Spleen (tissue), 7 donors: Measurements from ENCODE around the gene NPRL2.
A peak's percentile ranks its signal among the peaks of the same experiment; 100 is the strongest.

Experiments
- CTCF ChIP-seq, 11 experiments: fragments of 200-600 bp in 7 of 11; fragments of 450-650 bp in 4 of 11; sonication (generic) in 4 of 11; IDR thresholded peaks in 8 of 11; conservative IDR thresholded peaks in 3 of 11; 1 replicate in 7 of 11; 2 replicates in 4 of 11; pipeline versions ENCODE4 v1.4.0 to v1.8.0; 2016 to 2021; ENCODE audit warnings: antibody characterized with exemption in 11 of 11, inconsistent platforms in 4 of 11, mild to moderate bottlenecking in 1 of 11
- POLR2A ChIP-seq, 3 donors: fragments of 450-650 bp; IDR thresholded peaks; one replicate each; pipeline ENCODE4 v1.5.1; 2017; ENCODE audit warnings: antibody characterized with exemption in 3 of 3, mild to moderate bottlenecking in 1 of 3
- donor health status: DM: no; HTN: no; CAD: no; lungs with moderate emphysema.
- donor health status: DM: no; HTN: no; CAD: no.
- donor health status: DM: no; HTN: no; CAD: no.

- TF ChIP-seq CTCF (IDR thresholded peaks at IDR 0.05 in 8 of 11, conservative IDR thresholded peaks at IDR 0.05 in 3 of 11) (no peak), POLR2A (IDR thresholded peaks at IDR 0.05) (peak in 2 of 3 donors; percentile 40 to 64)
Observed at GRCh38 chr3:50340448-50341329, 9.9 kb downstream of the NPRL2 start, which contains the start of gene RASSF1.
